ENCODE results near the gene ADIPOQ.
"Not testable (repeated sequence)": the region's sequence is repeated elsewhere in the genome, so short reads cannot be mapped to it uniquely, and the experiment has no call there.

The ADIPOQ gene

GRCh38 chr3:186826976-186827857 lies 15.3 kb upstream of the ADIPOQ start:
- DNase-seq = peak; percentile 90

- DNase-seq = no peak
These were observed 14.2 kb upstream of the ADIPOQ start for GRCh38 chr3:186828340-186828739.

- DNase-seq = no peak
These were observed 10.7 kb upstream of the ADIPOQ start for GRCh38 chr3:186831798-186832197.

GRCh38 chr3:186832276-186832675 lies 10.2 kb upstream of the ADIPOQ start:
- no peak for DNase-seq

- DNase-seq = no peak
These were observed 2.5 kb upstream of the ADIPOQ start for GRCh38 chr3:186839874-186840641.

GRCh38 chr3:186841620-186842019 lies 890 bp upstream of the ADIPOQ start:
- DNase-seq = no peak

- no peak for DNase-seq
These were observed 526 bp downstream of the ADIPOQ start for GRCh38 chr3:186843039-186843432.

- DNase-seq = no peak
These were observed 2.4 kb downstream of the ADIPOQ start for GRCh38 chr3:186844908-186845307.

- no peak for DNase-seq
These were observed 3.2 kb downstream of the ADIPOQ start for GRCh38 chr3:186845756-186846155.

- no peak for DNase-seq
These were observed 4.9 kb downstream of the ADIPOQ start for GRCh38 chr3:186847437-186847836.

GRCh38 chr3:186849374-186849975 lies 7.0 kb downstream of the ADIPOQ start:
- peak; percentile 76 for DNase-seq

GRCh38 chr3:186851835-186852234 lies 9.3 kb downstream of the ADIPOQ start:
- DNase-seq = not testable (repeated sequence)

GRCh38 chr3:186852994-186853393 lies 10.5 kb downstream of the ADIPOQ start:
- no peak for DNase-seq

- no peak for DNase-seq
These were observed 11.6 kb downstream of the ADIPOQ start for GRCh38 chr3:186854146-186854545.

GRCh38 chr3:186854954-186855353 lies 12.4 kb downstream of the ADIPOQ start:
- DNase-seq = no peak

GRCh38 chr3:186857743-186858142 lies 15.2 kb downstream of the ADIPOQ start:
- no peak for DNase-seq

- not testable (repeated sequence) for DNase-seq
These were observed 22.8 kb downstream of the ADIPOQ start for GRCh38 chr3:186865215-186865853.

GRCh38 chr3:186866095-186866494 lies 23.6 kb downstream of the ADIPOQ start:
- not testable (repeated sequence) for DNase-seq

GRCh38 chr3:186869253-186870100 lies 27.0 kb downstream of the ADIPOQ start:
- DNase-seq = no peak

- no peak for DNase-seq
These were observed 28.1 kb downstream of the ADIPOQ start for GRCh38 chr3:186870421-186871201.

GRCh38 chr3:186871403-186871924 lies 29.0 kb downstream of the ADIPOQ start:
- peak; percentile 36 for DNase-seq

Data from CD4-positive, alpha-beta T cell treated with Interleukin-10 for 1 hour (primary cell).